A549 treated with GW870086 at 1 μM for 4 hours (cell line): ENCODE data around the gene OR5B17. TPM values are rescaled to one million over a fixed set of nuclear protein-coding genes. Genes with fewer than 3 reads are reported as not detected.

Experiments
- total RNA-seq: library from RNA; stranded (reverse); fragments of 200-300 nt; extraction: Qiagen RNA extraction; gene quantifications from 5 replicates; pipeline ENCODE4 v1.2.3, GENCODE V29; 2022; ENCODE audit warnings: low read depth

The OR5B17 gene
- not detected in 5 replicates for total RNA-seq

DNA sequence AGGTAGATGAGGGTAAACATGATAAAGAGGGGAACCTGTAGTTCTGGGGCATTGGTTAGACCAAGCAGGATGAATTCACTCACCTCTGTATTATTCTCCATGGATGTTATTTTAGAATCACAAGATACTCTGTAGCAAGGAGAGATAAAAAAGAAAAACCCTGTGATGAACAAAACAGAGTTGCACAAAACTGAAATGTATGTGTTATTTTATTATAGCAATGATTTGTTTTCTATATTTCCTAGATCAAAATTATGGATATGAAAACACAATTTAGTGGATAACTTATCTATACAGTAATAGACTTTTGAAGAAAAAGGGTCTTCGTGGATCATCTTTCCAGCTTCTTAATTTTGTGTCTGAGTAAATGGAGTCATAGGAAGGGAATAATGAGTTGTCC is at the start of gene OR5B17:
OR5B17 (minus strand) TSS at position 101 of the 400 bp plus-strand sequence; CDS start at position 101, 0 bp downstream.

DNA sequence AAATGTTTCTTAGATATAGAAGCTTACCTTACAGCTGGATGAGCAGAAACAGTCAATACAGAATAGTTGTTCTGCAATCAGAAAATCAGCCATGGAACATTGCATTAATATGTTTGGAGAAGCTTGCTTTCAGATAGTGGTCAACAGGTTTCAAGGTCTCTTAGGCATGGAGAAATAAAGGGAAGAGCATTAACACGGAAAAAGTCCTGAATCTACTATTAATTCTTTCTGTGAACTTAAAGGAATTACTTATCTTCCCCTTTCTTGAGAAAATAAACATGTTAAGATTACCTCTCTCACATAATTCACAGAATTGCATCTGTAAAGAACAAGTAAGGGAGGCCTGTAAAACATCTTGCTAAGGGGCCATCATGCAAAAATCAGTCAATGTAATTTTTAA is 47.9 kb upstream of the OR5B17 start, which contains the start of gene OR5B3:
OR5B3 (minus strand) TSS at position 101 of the 400 bp plus-strand sequence. CDS start 3,465 bp downstream, outside the sequence.

Other genes starting within 250 kb of the OR5B17 start
- gene OR9I1, start 233.5 kb downstream of the OR5B17 start, total RNA-seq = not detected in 5 replicates
- gene OR9Q2, start 170.0 kb downstream of the OR5B17 start, total RNA-seq = not detected in 5 replicates
- gene OR1S2, start 154.9 kb downstream of the OR5B17 start, total RNA-seq = not detected in 5 replicates
- not detected in 5 replicates for gene OR1S1, start 146.3 kb downstream of the OR5B17 start, total RNA-seq
- not detected in 5 replicates for gene OR10Q1, start 130.2 kb downstream of the OR5B17 start, total RNA-seq
- not detected in 5 replicates for gene OR10W1, start 90.8 kb downstream of the OR5B17 start, total RNA-seq
- not detected in 5 replicates for gene OR5B3, start 47.8 kb upstream of the OR5B17 start, total RNA-seq
- not detected in 5 replicates for gene OR5B2, start 69.1 kb upstream of the OR5B17 start, total RNA-seq
- not detected in 5 replicates for gene OR5B12, start 83.2 kb upstream of the OR5B17 start, total RNA-seq
- not detected in 5 replicates for gene OR5B21, start 149.0 kb upstream of the OR5B17 start, total RNA-seq
- gene LPXN, start 216.8 kb upstream of the OR5B17 start, total RNA-seq = 1.8 to 2.9 TPM (median 2.3 TPM) in 5 replicates
- gene ZFP91, start 220.0 kb upstream of the OR5B17 start, total RNA-seq = 31.0 to 43.3 TPM (median 39.4 TPM) in 5 replicates